ENCODE data around the gene CAPN12.

CAPN12 gene

DNA sequence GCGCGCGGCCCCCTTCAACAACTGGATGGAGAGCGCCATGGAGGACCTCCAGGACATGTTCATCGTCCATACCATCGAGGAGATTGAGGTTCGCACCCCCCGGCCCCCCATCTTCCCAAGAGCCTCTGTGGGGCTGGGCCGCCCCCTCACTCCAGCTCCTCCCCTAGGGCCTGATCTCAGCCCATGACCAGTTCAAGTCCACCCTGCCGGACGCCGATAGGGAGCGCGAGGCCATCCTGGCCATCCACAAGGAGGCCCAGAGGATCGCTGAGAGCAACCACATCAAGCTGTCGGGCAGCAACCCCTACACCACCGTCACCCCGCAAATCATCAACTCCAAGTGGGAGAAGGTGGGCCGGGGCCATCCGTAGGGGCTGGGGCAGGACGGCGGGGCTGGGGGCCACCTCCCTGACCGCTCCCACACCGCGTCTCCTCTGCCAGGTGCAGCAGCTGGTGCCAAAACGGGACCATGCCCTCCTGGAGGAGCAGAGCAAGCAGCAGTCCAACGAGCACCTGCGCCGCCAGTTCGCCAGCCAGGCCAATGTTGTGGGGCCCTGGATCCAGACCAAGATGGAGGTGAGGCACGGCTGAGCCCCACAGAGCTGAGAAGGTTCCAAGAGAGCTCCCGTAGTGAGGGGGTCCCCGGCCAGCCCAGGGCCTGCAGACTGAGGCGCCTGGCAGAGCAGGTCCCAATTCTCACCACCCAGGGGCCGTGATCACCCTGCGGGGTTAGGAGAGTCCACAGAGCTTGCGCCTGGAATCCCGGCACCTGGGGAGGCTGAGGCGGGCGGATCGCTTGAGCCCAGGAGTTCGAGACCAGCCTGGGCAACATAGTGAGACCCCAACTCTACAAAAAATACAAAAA is 20.1 kb downstream of the CAPN12 start:
- DNase-seq (ENCODE audit: low spot score in 2 of 2): no peak
- Mint-ChIP-seq H3K4me3 (no peak overlapping the region), H3K27ac (ENCODE audit: low read depth) (no peak overlapping the region), H3K4me1 (peaks cover 6% of the 10 kb centered on the region), H3K27me3 (no peaks in the 10 kb centered on the region), H3K36me3 (ENCODE audit: insufficient read depth) (peaks cover 34% of the 10 kb centered on the region), H3K9me3 (no peaks in the 10 kb centered on the region)
- ATAC-seq (replicated peaks; ENCODE audit: extremely low read depth, poor library complexity, severe bottlenecking): no peak

GRCh38 chr19:38723606-38723965 is 20.7 kb downstream of the CAPN12 start:
- no peak overlapping the region for H3K4me3 Mint-ChIP-seq
- H3K27me3 Mint-ChIP-seq: no peaks in the 10 kb centered on the region
- DNase-seq (ENCODE audit: low spot score in 2 of 2): no peak
- H3K4me1 Mint-ChIP-seq: peaks cover 6% of the 10 kb centered on the region
- no peaks in the 10 kb centered on the region for H3K9me3 Mint-ChIP-seq
- H3K27ac Mint-ChIP-seq (ENCODE audit: low read depth): no peak overlapping the region
- peaks cover 34% of the 10 kb centered on the region for H3K36me3 Mint-ChIP-seq (ENCODE audit: insufficient read depth)
- no peak for ATAC-seq (replicated peaks; ENCODE audit: extremely low read depth, poor library complexity, severe bottlenecking)

GRCh38 chr19:38722947-38723605 is 21.2 kb downstream of the CAPN12 start:
- no peak for ATAC-seq (replicated peaks; ENCODE audit: extremely low read depth, poor library complexity, severe bottlenecking)

GRCh38 chr19:38721979-38722773 is 22.1 kb downstream of the CAPN12 start:
- no peaks in the 10 kb centered on the region for H3K9me3 Mint-ChIP-seq
- H3K27ac Mint-ChIP-seq (ENCODE audit: low read depth): peak overlapping the region; percentile 44
- no peak for ATAC-seq (replicated peaks; ENCODE audit: extremely low read depth, poor library complexity, severe bottlenecking)
- peaks cover 39% of the 10 kb centered on the region for H3K36me3 Mint-ChIP-seq (ENCODE audit: insufficient read depth)
- no peak for DNase-seq (ENCODE audit: low spot score in 2 of 2)
- H3K4me3 Mint-ChIP-seq: no peak overlapping the region
- H3K27me3 Mint-ChIP-seq: no peaks in the 10 kb centered on the region
- no peaks in the 10 kb centered on the region for H3K4me1 Mint-ChIP-seq

More at GRCh38 chr19:38722947-38723605, 21.2 kb downstream of the CAPN12 start:
- no peak overlapping the region for H3K4me3 Mint-ChIP-seq
- no peak for DNase-seq (ENCODE audit: low spot score in 2 of 2)
- H3K9me3 Mint-ChIP-seq: no peaks in the 10 kb centered on the region
- H3K27me3 Mint-ChIP-seq: no peaks in the 10 kb centered on the region
- H3K27ac Mint-ChIP-seq (ENCODE audit: low read depth): no peak overlapping the region
- H3K36me3 Mint-ChIP-seq (ENCODE audit: insufficient read depth): peaks cover 36% of the 10 kb centered on the region
- peaks cover 4% of the 10 kb centered on the region for H3K4me1 Mint-ChIP-seq

GRCh38 chr19:38721496-38721895 is 22.8 kb downstream of the CAPN12 start:
- H3K4me3 Mint-ChIP-seq: no peak overlapping the region
- H3K27ac Mint-ChIP-seq (ENCODE audit: low read depth): no peak overlapping the region
- no peaks in the 10 kb centered on the region for H3K9me3 Mint-ChIP-seq
- ATAC-seq (replicated peaks; ENCODE audit: extremely low read depth, poor library complexity, severe bottlenecking) (no peak), DNase-seq (ENCODE audit: low spot score in 2 of 2) (no peak)
- H3K27me3 Mint-ChIP-seq: no peaks in the 10 kb centered on the region
- H3K4me1 Mint-ChIP-seq: no peaks in the 10 kb centered on the region
- H3K36me3 Mint-ChIP-seq (ENCODE audit: insufficient read depth): peaks cover 35% of the 10 kb centered on the region

GRCh38 chr19:38720559-38721236 is 23.6 kb downstream of the CAPN12 start:
- Mint-ChIP-seq H3K9me3 (no peaks in the 10 kb centered on the region), H3K4me3 (no peak overlapping the region), H3K36me3 (ENCODE audit: insufficient read depth) (peaks cover 32% of the 10 kb centered on the region), H3K4me1 (no peaks in the 10 kb centered on the region), H3K27ac (ENCODE audit: low read depth) (no peak overlapping the region), H3K27me3 (no peaks in the 10 kb centered on the region)
- no peak for DNase-seq (ENCODE audit: low spot score in 2 of 2)
- no peak for ATAC-seq (replicated peaks; ENCODE audit: extremely low read depth, poor library complexity, severe bottlenecking)

GRCh38 chr19:38719761-38720558 is 24.3 kb downstream of the CAPN12 start:
- H3K27ac Mint-ChIP-seq (ENCODE audit: low read depth): peak overlapping the region; percentile 35
- DNase-seq (ENCODE audit: low spot score in 2 of 2) (no peak), ATAC-seq (replicated peaks; ENCODE audit: extremely low read depth, poor library complexity, severe bottlenecking) (no peak)
- peaks cover 30% of the 10 kb centered on the region for H3K36me3 Mint-ChIP-seq (ENCODE audit: insufficient read depth)
- H3K4me1 Mint-ChIP-seq: no peaks in the 10 kb centered on the region
- H3K4me3 Mint-ChIP-seq: no peak overlapping the region
- no peaks in the 10 kb centered on the region for H3K9me3 Mint-ChIP-seq
- H3K27me3 Mint-ChIP-seq: no peaks in the 10 kb centered on the region

DNA sequence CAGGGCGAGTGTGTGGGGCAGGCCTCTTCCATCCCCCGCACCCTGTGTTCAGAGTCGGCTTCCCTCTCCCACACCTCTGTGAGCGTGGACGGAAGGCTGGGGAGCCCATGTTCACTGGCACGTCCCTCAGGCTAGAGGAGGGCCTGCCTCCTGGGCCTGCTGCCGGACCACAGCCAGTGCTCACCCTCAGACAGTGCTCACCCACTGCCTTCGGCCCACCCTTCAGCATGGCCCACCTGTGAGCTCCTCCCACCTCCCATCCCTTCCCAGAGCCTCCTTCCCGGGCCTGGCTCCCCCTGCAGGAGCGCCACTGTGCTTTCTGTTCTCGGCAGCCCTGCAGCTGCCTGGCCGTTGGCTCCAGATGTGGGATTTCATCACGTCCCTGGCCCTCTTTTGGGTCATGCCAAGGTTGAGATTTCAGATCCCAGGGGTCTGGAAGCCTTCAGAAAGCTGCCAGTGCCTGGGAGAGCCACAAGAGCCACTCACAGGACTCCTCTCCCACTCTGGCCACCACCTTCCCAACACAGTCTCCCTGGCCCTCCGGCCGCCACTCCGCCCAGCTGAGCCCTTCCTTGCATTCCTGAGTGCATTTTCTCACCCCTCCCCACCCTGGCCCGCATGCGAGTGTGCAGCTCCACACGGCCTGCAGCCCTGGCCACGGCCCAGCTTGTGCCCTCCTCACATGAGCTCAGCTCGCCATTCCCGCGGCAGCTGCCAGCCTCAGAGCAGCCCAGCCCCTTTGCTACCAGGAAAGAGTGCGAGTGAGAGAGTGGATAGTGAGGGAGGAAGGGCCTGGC is 25.3 kb downstream of the CAPN12 start:
- no peak for ATAC-seq (replicated peaks; ENCODE audit: extremely low read depth, poor library complexity, severe bottlenecking)
- Mint-ChIP-seq H3K27ac (ENCODE audit: low read depth) (peak overlapping the region; percentile 35), H3K9me3 (no peaks in the 10 kb centered on the region), H3K4me1 (no peaks in the 10 kb centered on the region), H3K27me3 (no peaks in the 10 kb centered on the region), H3K4me3 (no peak overlapping the region), H3K36me3 (ENCODE audit: insufficient read depth) (peaks cover 28% of the 10 kb centered on the region)
- DNase-seq (ENCODE audit: low spot score in 2 of 2): no peak

GRCh38 chr19:38717855-38718254 is 26.4 kb downstream of the CAPN12 start:
- no peak for DNase-seq (ENCODE audit: low spot score in 2 of 2)
- H3K27ac Mint-ChIP-seq (ENCODE audit: low read depth): no peak overlapping the region
- H3K36me3 Mint-ChIP-seq (ENCODE audit: insufficient read depth): peaks cover 29% of the 10 kb centered on the region
- no peaks in the 10 kb centered on the region for H3K27me3 Mint-ChIP-seq
- H3K4me3 Mint-ChIP-seq: no peak overlapping the region
- peaks cover 5% of the 10 kb centered on the region for H3K4me1 Mint-ChIP-seq
- ATAC-seq (replicated peaks; ENCODE audit: extremely low read depth, poor library complexity, severe bottlenecking): no peak
- no peaks in the 10 kb centered on the region for H3K9me3 Mint-ChIP-seq

DNA sequence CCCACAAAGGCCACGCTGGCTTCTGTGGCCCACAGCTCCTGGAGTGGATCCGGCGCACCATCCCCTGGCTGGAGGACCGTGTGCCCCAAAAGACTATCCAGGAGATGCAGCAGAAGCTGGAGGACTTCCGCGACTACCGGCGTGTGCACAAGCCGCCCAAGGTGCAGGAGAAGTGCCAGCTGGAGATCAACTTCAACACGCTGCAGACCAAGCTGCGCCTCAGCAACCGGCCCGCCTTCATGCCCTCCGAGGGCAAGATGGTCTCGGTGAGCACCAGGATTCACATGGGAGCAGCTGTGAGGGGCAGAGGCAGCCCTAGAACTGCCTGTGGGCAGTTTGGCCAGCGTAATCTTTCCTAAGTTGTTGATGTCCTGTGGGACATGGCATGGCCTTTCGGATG is 27.2 kb downstream of the CAPN12 start:
- DNase-seq (ENCODE audit: low spot score in 2 of 2) (no peak), ATAC-seq (replicated peaks; ENCODE audit: extremely low read depth, poor library complexity, severe bottlenecking) (no peak)
- Mint-ChIP-seq H3K36me3 (ENCODE audit: insufficient read depth) (peaks cover 31% of the 10 kb centered on the region), H3K9me3 (no peaks in the 10 kb centered on the region), H3K4me1 (peaks cover 5% of the 10 kb centered on the region), H3K27ac (ENCODE audit: low read depth) (no peak overlapping the region), H3K4me3 (no peak overlapping the region), H3K27me3 (no peaks in the 10 kb centered on the region)

DNA sequence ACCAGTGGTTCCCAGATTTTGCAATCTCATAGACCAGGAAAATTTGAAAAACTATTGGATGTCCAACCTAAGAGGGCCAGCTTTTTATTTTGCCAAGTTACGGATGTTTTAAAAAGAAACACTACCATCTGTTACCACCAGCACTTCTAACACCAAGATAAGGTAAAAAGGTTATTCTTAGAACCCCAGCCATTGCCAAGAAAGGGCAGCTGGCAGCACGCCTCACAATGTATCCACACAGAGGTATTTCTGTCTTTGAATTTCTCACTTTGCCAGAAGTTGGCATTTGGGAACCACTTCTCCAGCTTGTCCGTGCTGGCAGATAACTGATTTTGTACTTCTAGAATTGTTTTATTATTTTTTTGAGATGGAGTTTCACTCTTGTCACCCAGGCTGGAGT is 28.7 kb downstream of the CAPN12 start:
- no peak for ATAC-seq (replicated peaks; ENCODE audit: extremely low read depth, poor library complexity, severe bottlenecking)
- no peak overlapping the region for H3K4me3 Mint-ChIP-seq
- H3K9me3 Mint-ChIP-seq: no peaks in the 10 kb centered on the region
- no peak for DNase-seq (ENCODE audit: low spot score in 2 of 2)
- no peaks in the 10 kb centered on the region for H3K27me3 Mint-ChIP-seq
- peaks cover 32% of the 10 kb centered on the region for H3K36me3 Mint-ChIP-seq (ENCODE audit: insufficient read depth)
- no peak overlapping the region for H3K27ac Mint-ChIP-seq (ENCODE audit: low read depth)
- peaks cover 5% of the 10 kb centered on the region for H3K4me1 Mint-ChIP-seq

All from central memory CD8-positive, alpha-beta T cell (primary cell).